K562 (cell line): ENCODE measurements around the gene SAPCD1. TPM values are rescaled to one million over a fixed set of nuclear protein-coding genes. Genes with fewer than 3 reads are reported as not detected.
A peak's percentile ranks its signal among the peaks of the same experiment; 100 is the strongest.

Experiments used
- ATAC-seq: fragments of 200-7000 bp; cut with Tn5 transposase; 3 replicates; pipeline ENCODE4 v1.9.1; 2020; ENCODE audit warnings: moderate library complexity
- BruUV-seq: library from RNA; stranded (reverse); fragments of 400-500 nt; replicated peaks from 2 replicates; lab custom pipeline; 2021; lab: Mats Ljungman, UMichigan
- CTCF ChIA-PET: fragments of 300-600 bp; formaldehyde crosslinking; extraction: SDS; loops from one replicate; lab custom pipeline; 2021; ENCODE audit warnings: low intra/inter-chr PET ratio; lab: Yijun Ruan, JAX
- POLR2A ChIA-PET: fragments of 300-600, 350-650 bp; sonication (Branson Sonifier 250); formaldehyde crosslinking; extraction: SDS; loops from one replicate; lab custom pipeline; 2021; ENCODE audit warnings: antibody characterized with exemption, inconsistent platforms; lab: Yijun Ruan, JAX
- DNase-seq, 4 experiments: peaks; one replicate each; pipeline versions ENCODE4 v3.0.0 to v3.0.0-alpha.2; 2011 to 2018; ENCODE audit warnings: low spot score in 3 of 4, mixed read lengths in 3 of 4; ENCODE audit errors: extremely low read depth in 1 of 4
- FAIRE-seq: peaks from 2 replicates; lab custom pipeline; 2011; peaks lifted over from hg19 to GRCh38; lab: Jason Lieb, UNC
- H2AFZ ChIP-seq: 2 replicates; pipeline ENCODE4 v1.6.0; 2011; ENCODE audit warnings: low read depth, low read length, control low read depth, inconsistent platforms
- H3K27ac ChIP-seq: fragments of 200-600 bp; 3 replicates; pipeline ENCODE4 v1.8.0; 2011; ENCODE audit warnings: low read depth, mild to moderate bottlenecking, control low read depth, inconsistent platforms, low read length, moderate library complexity, mixed read lengths; ENCODE audit errors: extremely low read depth
- H3K27me3 ChIP-seq, 2 experiments: fragments of 300-600 bp in 1 of 2; 2 replicates in 1 of 2; 3 replicates in 1 of 2; pipeline versions ENCODE4 v1.6.0 to v1.8.0; 2011; ENCODE audit warnings: inconsistent platforms in 2 of 2, low read length in 2 of 2, mild to moderate bottlenecking in 1 of 2, mixed read lengths in 1 of 2, moderate library complexity in 1 of 2; ENCODE audit not compliant: control insufficient read depth in 2 of 2, insufficient read depth in 2 of 2
- H3K36me3 ChIP-seq: fragments of 300-600 bp; 3 replicates; pipeline ENCODE4 v1.8.0; 2011; ENCODE audit warnings: mild to moderate bottlenecking, low read length, inconsistent platforms; ENCODE audit not compliant: control insufficient read depth, insufficient read depth
- H3K4me1 ChIP-seq, 2 experiments: fragments of 200-600 bp in 1 of 2; replicated peaks in 1 of 2; 2 replicates in 1 of 2; 3 replicates in 1 of 2; pipeline versions ENCODE4 v1.5.1 to v1.8.0; 2011; ENCODE audit warnings: inconsistent platforms in 2 of 2, low read length in 2 of 2, mild to moderate bottlenecking in 1 of 2, mixed read lengths in 1 of 2, moderate library complexity in 1 of 2; ENCODE audit not compliant: control insufficient read depth in 2 of 2, insufficient read depth in 2 of 2
- H3K4me2 ChIP-seq: 2 replicates; pipeline ENCODE4 v1.6.1; 2011; ENCODE audit warnings: low read length, control low read depth, inconsistent platforms, mixed read lengths; ENCODE audit not compliant: insufficient read depth
- H3K4me3 ChIP-seq: fragments of 200-600 bp; sonication (generic), shearing (Covaris generic); 2 replicates; pipeline ENCODE4 v1.5.1; 2016; ENCODE audit warnings: control low read depth, inconsistent platforms
- H3K79me2 ChIP-seq: fragments of 200-600 bp; 3 replicates; pipeline ENCODE4 v1.8.0; 2011; ENCODE audit warnings: low read length, inconsistent platforms; ENCODE audit not compliant: control insufficient read depth, insufficient read depth
- H3K9ac ChIP-seq, 2 experiments: 2 replicates each; pipeline versions ENCODE4 v1.6.0 to v1.6.1; 2011; ENCODE audit warnings: low read depth in 2 of 2, low read length in 2 of 2, control low read depth in 1 of 2, inconsistent platforms in 1 of 2, mild to moderate bottlenecking in 1 of 2, mixed read lengths in 1 of 2; ENCODE audit not compliant: insufficient read depth in 1 of 2
- H3K9me1 ChIP-seq: one replicate; pipeline ENCODE4 v1.6.0; 2011; ENCODE audit warnings: inconsistent platforms, mild to moderate bottlenecking, low read length, moderate library complexity; ENCODE audit not compliant: control insufficient read depth, insufficient read depth
- H3K9me3 ChIP-seq: replicated peaks from 2 replicates; pipeline ENCODE4 v1.5.1; 2011; ENCODE audit warnings: low read depth, low read length, inconsistent platforms; ENCODE audit not compliant: control insufficient read depth, insufficient read depth
- H4K20me1 ChIP-seq: replicated peaks from 2 replicates; pipeline ENCODE4 v1.6.1; 2011; ENCODE audit warnings: low read length, inconsistent platforms, mixed read lengths; ENCODE audit not compliant: control insufficient read depth, insufficient read depth
- ARID4B ChIP-seq: sonication (generic); formaldehyde crosslinking; IDR thresholded peaks from 2 replicates; pipeline ENCODE4 v1.8.0; 2022; ENCODE audit warnings: mild to moderate bottlenecking, missing genetic modification reagents
- ATF3 ChIP-seq, 2 experiments: fragments of 450-650 bp in 1 of 2; sonication (generic) in 1 of 2; formaldehyde crosslinking in 1 of 2; IDR thresholded peaks in 1 of 2; conservative IDR thresholded peaks in 1 of 2; 2 replicates each; pipeline versions ENCODE4 v1.6.1 to v1.8.1; 2016 to 2023; ENCODE audit warnings: mild to moderate bottlenecking in 2 of 2, moderate library complexity in 2 of 2, inconsistent platforms in 1 of 2, missing genetic modification reagents in 1 of 2
- CEBPG ChIP-seq, 3 experiments: fragments of 200-800 bp in 1 of 3; sonication (Bioruptor generic) in 1 of 3; sonication (generic) in 1 of 3; formaldehyde crosslinking in 1 of 3; IDR thresholded peaks in 2 of 3; conservative IDR thresholded peaks in 1 of 3; 2 replicates each; pipeline versions ENCODE4 v1.6.1 to v1.8.0; 2016 to 2022; ENCODE audit warnings: missing compliant biosample characterization in 2 of 3, missing genetic modification characterization in 2 of 3, mild to moderate bottlenecking in 1 of 3, missing genetic modification reagents in 1 of 3
- CREBBP ChIP-seq: IDR thresholded peaks from one replicate; pipeline ENCODE4 v1.6.1; 2012; ENCODE audit warnings: low read depth, mild to moderate bottlenecking, control low read depth, inconsistent platforms, low read length
- FOXP1 ChIP-seq: sonication (generic); formaldehyde crosslinking; IDR thresholded peaks from 2 replicates; pipeline ENCODE4 v1.8.0; 2022; ENCODE audit warnings: mild to moderate bottlenecking, missing genetic modification reagents
- JUN ChIP-seq, 2 experiments: sonication (generic) in 1 of 2; formaldehyde crosslinking in 1 of 2; IDR thresholded peaks; 2 replicates each; pipeline versions ENCODE4 v1.6.1 to v1.8.0; 2012 to 2022; ENCODE audit warnings: borderline replicate concordance in 2 of 2, mild to moderate bottlenecking in 2 of 2, improper control_type of control experiment in 1 of 2, low read depth in 1 of 2, low read length in 1 of 2, missing genetic modification reagents in 1 of 2
- L3MBTL2 ChIP-seq: fragments of 450-650 bp; IDR thresholded peaks from 2 replicates; pipeline ENCODE4 v1.6.1; 2016; ENCODE audit warnings: mild to moderate bottlenecking, moderate library complexity
- MYNN ChIP-seq, 2 experiments: sonication (generic); formaldehyde crosslinking in 1 of 2; IDR thresholded peaks; 2 replicates each; pipeline versions ENCODE4 v1.5.0 to v1.6.1; 2016 to 2020; ENCODE audit warnings: antibody characterized with exemption in 1 of 2, missing genetic modification reagents in 1 of 2
- NR0B1 ChIP-seq: fragments of 450-650 bp; IDR thresholded peaks from one replicate; pipeline ENCODE4 v1.6.1; 2018; ENCODE audit warnings: mild to moderate bottlenecking, moderate library complexity; ENCODE audit not compliant: partially characterized antibody
- SIN3B ChIP-seq: fragments of 450-650 bp; IDR thresholded peaks from 2 replicates; pipeline ENCODE4 v1.6.1; 2017; ENCODE audit warnings: low read depth, mild to moderate bottlenecking, moderate library complexity
- XRCC4 ChIP-seq: IDR thresholded peaks from one replicate; pipeline ENCODE4 v1.6.1; 2011; ENCODE audit not compliant: insufficient read depth, insufficient read length; ENCODE audit errors: extremely low read depth
- WGBS: fragments of 100-300 bp; shearing (Covaris generic); methylation state at CpG from one replicate; pipeline ENCODE4 v1.1.6; 2016; ENCODE audit warnings: low coverage, mixed read lengths; ENCODE audit not compliant: insufficient coverage; ENCODE audit errors: missing lambda C conversion rate; 5-methylcytosine and 5-hydroxymethylcytosine counted together
- in situ Hi-C: fragments of 300-500 bp; cut with MboI; formaldehyde crosslinking; loops from 4 replicates; pipeline ENCODE4 v1.15.0; 2018; ENCODE audit warnings: inconsistent platforms, mixed read lengths
- intact Hi-C: fragments of 100-400 bp; cut with micrococcal nuclease; formaldehyde crosslinking; loops from 2 replicates; pipeline ENCODE4 v1.14.2; 2022
- polyA plus RNA-seq, 8 experiments: library from polyadenylated mRNA; depleted of rRNA in 4 of 8; stranded (reverse) in 5 of 8; unstranded in 3 of 8; fragments of >200 nt; fragmentation: Nextera tagmentation in 2 of 8; fragmentation: Illumina TruSeq in 1 of 8; extraction: Ambion mirVana in 2 of 8; extraction: Trizol in 1 of 8; gene quantifications; 2 replicates each; pipeline versions ENCODE4 v1.2.1 to v1.2.3, GENCODE V29; 2011 to 2014; ENCODE audit warnings: inconsistent platforms in 1 of 8, missing spikeins in 1 of 8
- total RNA-seq, 7 experiments: library from RNA; depleted of rRNA in 6 of 7; stranded (reverse); fragments of >200 nt in 6 of 7; fragmentation: Illumina TruSeq in 2 of 7; extraction: Trizol in 2 of 7; gene quantifications; 2 replicates each; pipeline versions ENCODE4 v1.2.1 to v1.2.3, GENCODE V29; 2011 to 2021; ENCODE audit warnings: low replicate concordance in 1 of 7

The SAPCD1 gene
- total and polyA plus RNA-seq, 9 of the 15 experiments (the other 6 are each of a cell fraction or from before 2014, with no cell fraction given), result 2.6 to 30.2 (median 7.4) TPM

DNA sequence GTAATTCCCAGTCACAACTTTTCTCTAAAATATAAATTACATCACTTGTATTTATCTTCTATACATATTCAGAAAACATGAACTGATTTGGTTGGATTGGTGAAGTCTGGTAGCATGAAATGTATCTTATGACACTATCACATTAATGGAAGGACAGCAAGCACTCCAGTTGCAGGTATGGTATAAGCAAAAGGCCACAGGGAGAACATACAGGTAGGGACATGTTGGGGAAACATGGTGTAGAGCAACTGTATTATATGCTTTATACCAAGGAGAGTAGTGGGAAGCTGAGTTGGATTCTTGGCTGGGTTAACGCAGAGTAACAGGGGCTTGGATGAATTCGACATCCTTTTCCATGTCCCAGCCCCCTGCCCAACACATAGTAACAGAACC lies 34.5 kb downstream of the SAPCD1 start:
- TF ChIP-seq SIN3B (no peak), ARID4B (CRISPR knock-in tag) (no peak), L3MBTL2 (no peak), ATF3 (IDR thresholded peaks at IDR 0.05) (0 out of 2 replicates have a peak, but pooled peaks have one; percentile 10), ATF3 (CRISPR knock-in tag; conservative IDR thresholded peaks at IDR 0.05) (no peak), NR0B1 (no peak), CREBBP (peak; percentile 33), XRCC4 (no peak), JUN (IDR thresholded peaks at IDR 0.05; ENCODE audit: borderline replicate concordance, low read depth, low read length) (no peak), JUN (CRISPR knock-in tag; IDR thresholded peaks at IDR 0.05; ENCODE audit: borderline replicate concordance) (no peak), MYNN (IDR thresholded peaks at IDR 0.05) (no peak), MYNN (CRISPR knock-in tag; IDR thresholded peaks at IDR 0.05) (no peak), CEBPG (CRISPR knock-in tag; IDR thresholded peaks at IDR 0.05) (0 out of 2 replicates have a peak, but pooled peaks have one; percentile 23), CEBPG (tag; conservative IDR thresholded peaks at IDR 0.05 in 1 of 2, IDR thresholded peaks at IDR 0.05 in 1 of 2) (no peak), FOXP1 (CRISPR knock-in tag) (0 out of 2 replicates have a peak, but pooled peaks have one; percentile 25)
- peaks cover 14 to 36% of the 10 kb centered on the region in 2 experiments; a peak in 4 of 5 replicates for H3K4me1 ChIP-seq
- intact Hi-C loops, result loop anchor here (1.0 kb wide), 3 partner anchors 37 to 104 kb away; no protein-coding TSS in a partner anchor
- FAIRE-seq, result no peak
- POLR2A ChIA-PET, result interaction anchor here (1.0 to 4.3 kb wide), 10 partner anchors 10 to 159 kb away, joined by 3 to 58 read pairs (median 10); partner anchors contain the start of genes BAG6, HSPA1A, HSPA1B and HSPA1L
- WGBS, result 89% methylated on average over 2 of the region's 2 CpGs
- H3K9me1 ChIP-seq, result no peaks in the 10 kb centered on the region
- peak overlapping the region; percentile 19; the same call in 2 of the 3 replicates for H3K27ac ChIP-seq
- H3K36me3 ChIP-seq, result peaks cover 62% of the 10 kb centered on the region
- no peak overlapping the region for H3K4me2 ChIP-seq
- no peak overlapping the region for H3K9ac ChIP-seq
- H3K79me2 ChIP-seq, result peaks cover 46% of the 10 kb centered on the region
- no peaks in the 10 kb centered on the region for H3K9me3 ChIP-seq
- no peaks in the 10 kb centered on the region for H4K20me1 ChIP-seq
- BruUV-seq, result no TSS peak
- in situ Hi-C loops, result no loop called here
- H3K27me3 ChIP-seq, result no peaks in the 10 kb centered on the region
- DNase-seq, result no peak
- H2AFZ ChIP-seq, result no peak overlapping the region
- H3K4me3 ChIP-seq, result no peak overlapping the region
- CTCF ChIA-PET, result interaction anchor here (0.6 to 2.9 kb wide), 3 partner anchors 17 to 67 kb away, joined by 3 to 24 read pairs (median 5); no protein-coding TSS in a partner anchor
- no peak for ATAC-seq
